SH-SY5Y (cell line): ENCODE results near the gene SUGCT.

Experiments
- GATA2 ChIP-seq: IDR thresholded peaks from 2 replicates; pipeline ENCODE4 v1.6.1; 2011; ENCODE audit warnings: mild to moderate bottlenecking, low read depth, low read length
- GATA3 ChIP-seq: IDR thresholded peaks from 2 replicates; pipeline ENCODE4 v1.6.1; 2011; ENCODE audit warnings: low read depth, mild to moderate bottlenecking, low read length, moderate library complexity

- TF ChIP-seq GATA2 = peak; percentile 37; the same call in 1 of the 2 replicates
- TF ChIP-seq GATA3 = no peak
These were observed 105.0 kb downstream of the SUGCT start for GRCh38 chr7:40239755-40240303.
